ENCODE results near the gene TNFRSF8.

DNA sequence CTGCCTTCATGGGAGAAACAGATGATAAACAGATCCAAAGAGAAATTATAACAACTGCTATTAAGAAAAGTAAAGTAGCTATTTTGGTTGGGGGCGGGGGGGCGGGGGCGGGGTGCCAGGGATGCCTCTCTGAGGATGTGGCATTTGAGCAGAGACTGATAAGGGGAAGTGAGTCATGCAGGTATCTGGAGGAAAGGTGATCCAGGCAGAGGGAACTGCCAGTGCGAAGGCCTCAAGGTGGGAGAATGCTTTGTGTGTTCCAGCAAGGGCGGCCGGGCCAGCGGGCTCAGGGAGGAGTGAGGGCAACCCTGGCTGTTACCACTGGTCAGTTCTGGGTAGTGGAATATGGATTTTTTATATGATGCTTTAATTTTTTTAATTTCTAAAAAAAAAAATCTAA lies 96.7 kb downstream of the TNFRSF8 start:
- no peak for TF ChIP-seq POLR2A (IDR thresholded peaks at IDR 0.05; ENCODE audit: low read depth, low read length)
- TF ChIP-seq, protein P1, sequence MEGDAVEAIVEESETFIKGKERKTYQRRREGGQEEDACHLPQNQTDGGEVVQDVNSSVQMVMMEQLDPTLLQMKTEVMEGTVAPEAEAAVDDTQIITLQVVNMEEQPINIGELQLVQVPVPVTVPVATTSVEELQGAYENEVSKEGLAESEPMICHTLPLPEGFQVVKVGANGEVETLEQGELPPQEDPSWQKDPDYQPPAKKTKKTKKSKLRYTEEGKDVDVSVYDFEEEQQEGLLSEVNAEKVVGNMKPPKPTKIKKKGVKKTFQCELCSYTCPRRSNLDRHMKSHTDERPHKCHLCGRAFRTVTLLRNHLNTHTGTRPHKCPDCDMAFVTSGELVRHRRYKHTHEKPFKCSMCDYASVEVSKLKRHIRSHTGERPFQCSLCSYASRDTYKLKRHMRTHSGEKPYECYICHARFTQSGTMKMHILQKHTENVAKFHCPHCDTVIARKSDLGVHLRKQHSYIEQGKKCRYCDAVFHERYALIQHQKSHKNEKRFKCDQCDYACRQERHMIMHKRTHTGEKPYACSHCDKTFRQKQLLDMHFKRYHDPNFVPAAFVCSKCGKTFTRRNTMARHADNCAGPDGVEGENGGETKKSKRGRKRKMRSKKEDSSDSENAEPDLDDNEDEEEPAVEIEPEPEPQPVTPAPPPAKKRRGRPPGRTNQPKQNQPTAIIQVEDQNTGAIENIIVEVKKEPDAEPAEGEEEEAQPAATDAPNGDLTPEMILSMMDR (conservative IDR thresholded peaks at IDR 0.05; ENCODE audit: low read depth, low read length) = no peak

Measured in IMR-90 (cell line).